Neuronal stem cell (in vitro differentiated cells): ENCODE results near the gene KCNK5.

Experiments
- DNase-seq: peaks from one replicate; pipeline ENCODE4 v3.0.0-alpha.2; 2013; ENCODE audit warnings: low spot score
- H2AFZ ChIP-seq: one replicate; pipeline ENCODE4 v1.6.1; 2013; ENCODE audit warnings: mild to moderate bottlenecking, low read length, inconsistent platforms
- H2AK5ac ChIP-seq: 2 replicates; pipeline ENCODE4 v1.6.1; 2013; ENCODE audit warnings: low read depth, mild to moderate bottlenecking, inconsistent platforms, low read length, moderate library complexity, mixed read lengths
- H2BK120ac ChIP-seq: 2 replicates; pipeline ENCODE4 v1.6.1; 2013; ENCODE audit warnings: low read depth, mild to moderate bottlenecking, inconsistent platforms, low read length, moderate library complexity, mixed read lengths
- H2BK12ac ChIP-seq: one replicate; pipeline ENCODE4 v1.6.1; 2013; ENCODE audit warnings: low read length, inconsistent platforms
- H2BK15ac ChIP-seq: 2 replicates; pipeline ENCODE4 v1.6.1; 2013; ENCODE audit warnings: mild to moderate bottlenecking, low read length, inconsistent platforms, mixed read lengths
- H2BK5ac ChIP-seq: one replicate; pipeline ENCODE4 v1.6.1; 2013; ENCODE audit warnings: inconsistent platforms, mild to moderate bottlenecking, low read length, moderate library complexity
- H3K14ac ChIP-seq: one replicate; pipeline ENCODE4 v1.6.1; 2013; ENCODE audit warnings: low read length, inconsistent platforms
- H3K18ac ChIP-seq: 2 replicates; pipeline ENCODE4 v1.6.1; 2013; ENCODE audit warnings: low read length, inconsistent platforms
- H3K23ac ChIP-seq: 2 replicates; pipeline ENCODE4 v1.6.1; 2013; ENCODE audit warnings: low read depth, mild to moderate bottlenecking, mixed read lengths, low read length, inconsistent platforms; ENCODE audit not compliant: poor library complexity
- H3K27ac ChIP-seq: replicated peaks from 3 replicates; pipeline ENCODE4 v1.5.1; 2013; ENCODE audit warnings: low read length, inconsistent platforms
- H3K27me3 ChIP-seq, 3 experiments: 2 replicates each; pipeline ENCODE4 v1.6.1; 2013; ENCODE audit warnings: low read length in 3 of 3, mild to moderate bottlenecking in 2 of 3, inconsistent platforms in 1 of 3, low read depth in 1 of 3, mixed read lengths in 1 of 3, moderate library complexity in 1 of 3; ENCODE audit not compliant: control insufficient read depth in 3 of 3, insufficient read depth in 3 of 3
- H3K36me3 ChIP-seq, 2 donors: replicated peaks in 1 of 2; 2 replicates each; pipeline ENCODE4 v1.6.1; 2013; ENCODE audit warnings: low read length in 2 of 2; ENCODE audit not compliant: control insufficient read depth in 2 of 2, insufficient read depth in 2 of 2
- H3K4ac ChIP-seq: 2 replicates; pipeline ENCODE4 v1.6.1; 2013; ENCODE audit warnings: inconsistent platforms, mild to moderate bottlenecking, low read length, moderate library complexity
- H3K4me1 ChIP-seq, 2 donors: 1 replicate in 1 of 2; 2 replicates in 1 of 2; pipeline ENCODE4 v1.6.1; 2013; ENCODE audit warnings: low read length in 2 of 2, low read depth in 1 of 2; ENCODE audit not compliant: control insufficient read depth in 2 of 2, insufficient read depth in 1 of 2
- H3K4me2 ChIP-seq: one replicate; pipeline ENCODE4 v1.6.1; 2013; ENCODE audit warnings: mild to moderate bottlenecking, low read length, inconsistent platforms; ENCODE audit not compliant: insufficient read depth, poor library complexity, severe bottlenecking
- H3K4me3 ChIP-seq, 2 donors: 2 replicates each; pipeline ENCODE4 v1.5.1; 2013; ENCODE audit warnings: low read length in 2 of 2, mild to moderate bottlenecking in 2 of 2, inconsistent platforms in 1 of 2, moderate library complexity in 1 of 2
- H3K79me1 ChIP-seq: one replicate; pipeline ENCODE4 v1.6.1; 2013; ENCODE audit warnings: low read depth, mild to moderate bottlenecking, inconsistent platforms, low read length, moderate library complexity
- H3K9ac ChIP-seq: one replicate; pipeline ENCODE4 v1.6.1; 2013; ENCODE audit warnings: mild to moderate bottlenecking, low read depth, low read length, inconsistent platforms; ENCODE audit not compliant: poor library complexity
- H3K9me3 ChIP-seq, 2 donors: replicated peaks in 1 of 2; 2 replicates each; pipeline versions ENCODE3 to v1.6.1; 2013; ENCODE audit warnings: low read length in 2 of 2, mild to moderate bottlenecking in 2 of 2, inconsistent platforms in 1 of 2, low read depth in 1 of 2, mixed read lengths in 1 of 2, moderate library complexity in 1 of 2; ENCODE audit not compliant: control insufficient read depth in 2 of 2, insufficient read depth in 1 of 2
- H4K8ac ChIP-seq: one replicate; pipeline ENCODE4 v1.6.1; 2013; ENCODE audit warnings: low read depth, mild to moderate bottlenecking, inconsistent platforms, low read length, moderate library complexity
- H4K91ac ChIP-seq: one replicate; pipeline ENCODE4 v1.6.1; 2013; ENCODE audit warnings: low read length, low read depth, mild to moderate bottlenecking, inconsistent platforms; ENCODE audit not compliant: poor library complexity
- WGBS, 2 donors: extraction: QIAGEN DNeasy Blood & Tissue Kit; methylation state at CpG; one replicate each; pipeline ENCODE4 v1.1.7; 2013; ENCODE audit warnings: missing lambda C conversion rate in 2 of 2, mixed read lengths in 1 of 2; ENCODE audit not compliant: insufficient read length in 2 of 2, insufficient replicate concordance in 1 of 2; ENCODE audit errors: extremely low coverage in 2 of 2; 5-methylcytosine and 5-hydroxymethylcytosine counted together

The KCNK5 gene

GRCh38 chr6:39266782-39267355, 37.6 kb upstream of the KCNK5 start:
- Histone ChIP-seq H4K91ac (peak overlapping the region; percentile 26), H2BK15ac (no peak overlapping the region), H2BK5ac (no peak overlapping the region), H3K14ac (no peak overlapping the region), H3K23ac (no peak overlapping the region), H2AFZ (no peak overlapping the region), H3K4me2 (no peak overlapping the region), H3K18ac (no peak overlapping the region), H3K4me3 (no peak overlapping the region), H3K27ac (no peak overlapping the region), H3K9ac (no peak overlapping the region), H2BK12ac (no peak overlapping the region), H2BK120ac (no peak overlapping the region), H3K27me3 (peaks cover 0 to 5% (median 0%) of the 10 kb centered on the region in 3 experiments), H2AK5ac (no peak overlapping the region), H3K9me3 (no peaks in the 10 kb centered on the region), H4K8ac (no peak overlapping the region), H3K4ac (no peak overlapping the region), H3K79me1 (no peaks in the 10 kb centered on the region), H3K36me3 (no peaks in the 10 kb centered on the region), H3K4me1 (peaks cover 0 to 2% of the 10 kb centered on the region in 2 donors)
- WGBS, 2 donors = no CpG with 5 or more reads among the region's 5 CpGs
- DNase-seq = no peak

- no peak overlapping the region for H2BK120ac ChIP-seq
- H3K4me2 ChIP-seq = no peak overlapping the region
- peaks cover 0 to 2% of the 10 kb centered on the region in 2 donors for H3K4me1 ChIP-seq
- no peak overlapping the region for H3K4ac ChIP-seq
- H3K4me3 ChIP-seq = no peak overlapping the region
- H3K79me1 ChIP-seq = no peaks in the 10 kb centered on the region
- no peak overlapping the region for H3K23ac ChIP-seq
- no peak overlapping the region for H2BK15ac ChIP-seq
- no peak overlapping the region for H4K91ac ChIP-seq
- no CpG with 5 or more reads among the region's 2 CpGs for WGBS, 2 donors
- no peak overlapping the region for H2AK5ac ChIP-seq
- H2BK5ac ChIP-seq = no peak overlapping the region
- no peak overlapping the region for H3K18ac ChIP-seq
- no peak overlapping the region for H3K9ac ChIP-seq
- no peaks in the 10 kb centered on the region for H3K9me3 ChIP-seq
- no peak overlapping the region for H3K14ac ChIP-seq
- H4K8ac ChIP-seq = no peak overlapping the region
- no peak overlapping the region for H2AFZ ChIP-seq
- no peak overlapping the region for H2BK12ac ChIP-seq
- H3K27me3 ChIP-seq = peaks cover 0 to 5% (median 0%) of the 10 kb centered on the region in 3 experiments
- DNase-seq = no peak
- H3K36me3 ChIP-seq = no peaks in the 10 kb centered on the region
- no peak overlapping the region for H3K27ac ChIP-seq
Observed at GRCh38 chr6:39266375-39266774, 37.1 kb upstream of the KCNK5 start.

GRCh38 chr6:39263303-39264037, 34.2 kb upstream of the KCNK5 start:
- H3K36me3 ChIP-seq = no peaks in the 10 kb centered on the region
- no peak overlapping the region for H3K14ac ChIP-seq
- H3K27me3 ChIP-seq = peaks cover 0 to 5% (median 0%) of the 10 kb centered on the region in 3 experiments
- no peak overlapping the region for H2BK5ac ChIP-seq
- H3K4ac ChIP-seq = no peak overlapping the region
- no peak overlapping the region for H4K8ac ChIP-seq
- no peak overlapping the region for H2BK120ac ChIP-seq
- H3K4me1 ChIP-seq = peaks cover 0 to 2% of the 10 kb centered on the region in 2 donors
- no peak overlapping the region for H3K4me3 ChIP-seq
- H3K18ac ChIP-seq = no peak overlapping the region
- no peak overlapping the region for H2AK5ac ChIP-seq
- DNase-seq = no peak
- H3K79me1 ChIP-seq = no peaks in the 10 kb centered on the region
- H3K4me2 ChIP-seq = no peak overlapping the region
- WGBS, 2 donors = no CpG with 5 or more reads among the region's 5 CpGs
- H2AFZ ChIP-seq = no peak overlapping the region
- H3K27ac ChIP-seq = no peak overlapping the region
- no peak overlapping the region for H4K91ac ChIP-seq
- no peak overlapping the region for H2BK15ac ChIP-seq
- H2BK12ac ChIP-seq = no peak overlapping the region
- H3K9me3 ChIP-seq = no peaks in the 10 kb centered on the region
- H3K9ac ChIP-seq = no peak overlapping the region
- H3K23ac ChIP-seq = no peak overlapping the region

- H3K27me3 ChIP-seq = peaks cover 0 to 2% (median 0%) of the 10 kb centered on the region in 3 experiments
- no peak overlapping the region for H4K91ac ChIP-seq
- no peaks in the 10 kb centered on the region for H3K9me3 ChIP-seq
- no peaks in the 10 kb centered on the region for H3K79me1 ChIP-seq
- DNase-seq = no peak
- no peak overlapping the region for H3K4me3 ChIP-seq
- no peak overlapping the region for H3K14ac ChIP-seq
- peaks cover 0 to 1% of the 10 kb centered on the region in 2 donors for H3K4me1 ChIP-seq
- H3K36me3 ChIP-seq = no peaks in the 10 kb centered on the region
- H3K4me2 ChIP-seq = no peak overlapping the region
- no peak overlapping the region for H2BK15ac ChIP-seq
- H3K23ac ChIP-seq = no peak overlapping the region
- no peak overlapping the region for H2BK12ac ChIP-seq
- no peak overlapping the region for H4K8ac ChIP-seq
- no CpG with 5 or more reads among the region's 3 CpGs for WGBS, 2 donors
- H2AFZ ChIP-seq = no peak overlapping the region
- no peak overlapping the region for H3K4ac ChIP-seq
- no peak overlapping the region for H2AK5ac ChIP-seq
- H3K18ac ChIP-seq = no peak overlapping the region
- H3K27ac ChIP-seq = no peak overlapping the region
- no peak overlapping the region for H3K9ac ChIP-seq
- H2BK5ac ChIP-seq = no peak overlapping the region
- no peak overlapping the region for H2BK120ac ChIP-seq
Observed at GRCh38 chr6:39261751-39262150, 32.5 kb upstream of the KCNK5 start.
